Thoracic aorta (tissue), 2 donors: ENCODE data around the gene AP1G1. TPM values are rescaled to one million over a fixed set of nuclear protein-coding genes. Genes with fewer than 3 reads are reported as not detected.
"Not testable (repeated sequence)": the region's sequence is repeated elsewhere in the genome, so short reads cannot be mapped to it uniquely, and the experiment has no call there.

ENCODE experiments used
- ATAC-seq: fragments of 150-250 bp; one replicate; pipeline ENCODE4 v1.8.0; 2017; ENCODE audit warnings: low read depth; ENCODE audit not compliant: insufficient number of reproducible peaks, low FRiP score
- DNase-seq: peaks from one replicate; pipeline ENCODE4 v3.0.0-alpha.2; 2020; ENCODE audit warnings: low spot score
- H3K27ac ChIP-seq, 2 donors: fragments of 200-600 bp; sonication (generic); 1 replicate in 1 of 2; 2 replicates in 1 of 2; pipeline ENCODE4 v1.5.1; 2016; ENCODE audit warnings: mild to moderate bottlenecking in 2 of 2, moderate library complexity in 2 of 2
- H3K27me3 ChIP-seq: fragments of 200-600 bp; sonication (generic); replicated peaks from 2 replicates; pipeline ENCODE4 v1.6.0; 2016; ENCODE audit warnings: mild to moderate bottlenecking; ENCODE audit not compliant: insufficient read depth
- H3K36me3 ChIP-seq: fragments of 200-600 bp; sonication (generic); one replicate; pipeline ENCODE4 v1.5.1; 2016
- H3K4me1 ChIP-seq, 2 donors: fragments of 200-600 bp; sonication (generic); 1 replicate in 1 of 2; 2 replicates in 1 of 2; pipeline versions ENCODE4 v1.5.1 to v1.6.0; 2016; ENCODE audit warnings: low read depth in 2 of 2, mild to moderate bottlenecking in 1 of 2; ENCODE audit not compliant: control insufficient read depth in 1 of 2
- H3K4me3 ChIP-seq: fragments of 200-600 bp; sonication (generic); 2 replicates; pipeline ENCODE4 v1.5.1; 2016; ENCODE audit warnings: mild to moderate bottlenecking
- H3K9me3 ChIP-seq: fragments of 200-600 bp; sonication (generic); 2 replicates; pipeline ENCODE4 v1.5.1; 2016
- total RNA-seq, 2 donors: library from RNA; depleted of rRNA; stranded (reverse); fragments of >200 nt; gene quantifications; one replicate each; pipeline versions ENCODE4 v1.1.0 to v1.2.3, GENCODE V29; 2016
- TF ChIP-seq, protein P1 (sequence below): fragments of 200-600 bp; sonication (generic); IDR thresholded peaks from one replicate; pipeline ENCODE4 v1.5.1; 2019; ENCODE audit warnings: antibody characterized with exemption

The AP1G1 gene
- total RNA-seq, 2 donors from 2014 or later = 47.8 to 65.1 TPM

DNA sequence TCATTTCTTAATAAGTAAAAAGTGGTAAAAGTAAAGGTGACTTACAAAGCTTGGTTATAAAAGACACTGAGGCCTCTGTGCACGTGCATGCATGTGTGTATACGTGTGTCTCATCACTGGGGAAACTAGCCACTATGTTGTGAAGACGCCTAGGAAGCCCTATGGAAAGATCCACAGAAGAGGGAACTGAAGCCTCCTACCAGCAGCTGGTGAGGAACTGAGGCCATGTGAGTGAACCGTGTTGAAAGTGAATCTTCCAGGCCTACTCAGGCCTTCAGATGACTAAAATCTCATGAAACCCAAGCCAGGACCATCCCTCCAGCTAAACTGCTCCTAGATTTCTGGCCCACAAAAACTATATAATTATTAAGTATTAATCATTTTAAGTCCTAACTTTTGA lies 107.8 kb downstream of the AP1G1 start:
- no peaks in the 10 kb centered on the region for H3K27me3 ChIP-seq
- H3K27ac ChIP-seq = no peak overlapping the region
- no peak for DNase-seq
- no peaks in the 10 kb centered on the region for H3K4me1 ChIP-seq
- H3K4me3 ChIP-seq = no peak overlapping the region
- TF ChIP-seq, protein P1, sequence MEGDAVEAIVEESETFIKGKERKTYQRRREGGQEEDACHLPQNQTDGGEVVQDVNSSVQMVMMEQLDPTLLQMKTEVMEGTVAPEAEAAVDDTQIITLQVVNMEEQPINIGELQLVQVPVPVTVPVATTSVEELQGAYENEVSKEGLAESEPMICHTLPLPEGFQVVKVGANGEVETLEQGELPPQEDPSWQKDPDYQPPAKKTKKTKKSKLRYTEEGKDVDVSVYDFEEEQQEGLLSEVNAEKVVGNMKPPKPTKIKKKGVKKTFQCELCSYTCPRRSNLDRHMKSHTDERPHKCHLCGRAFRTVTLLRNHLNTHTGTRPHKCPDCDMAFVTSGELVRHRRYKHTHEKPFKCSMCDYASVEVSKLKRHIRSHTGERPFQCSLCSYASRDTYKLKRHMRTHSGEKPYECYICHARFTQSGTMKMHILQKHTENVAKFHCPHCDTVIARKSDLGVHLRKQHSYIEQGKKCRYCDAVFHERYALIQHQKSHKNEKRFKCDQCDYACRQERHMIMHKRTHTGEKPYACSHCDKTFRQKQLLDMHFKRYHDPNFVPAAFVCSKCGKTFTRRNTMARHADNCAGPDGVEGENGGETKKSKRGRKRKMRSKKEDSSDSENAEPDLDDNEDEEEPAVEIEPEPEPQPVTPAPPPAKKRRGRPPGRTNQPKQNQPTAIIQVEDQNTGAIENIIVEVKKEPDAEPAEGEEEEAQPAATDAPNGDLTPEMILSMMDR = no peak
- ATAC-seq = no peak
- H3K9me3 ChIP-seq = no peaks in the 10 kb centered on the region
- H3K36me3 ChIP-seq = peaks cover 9% of the 10 kb centered on the region

DNA sequence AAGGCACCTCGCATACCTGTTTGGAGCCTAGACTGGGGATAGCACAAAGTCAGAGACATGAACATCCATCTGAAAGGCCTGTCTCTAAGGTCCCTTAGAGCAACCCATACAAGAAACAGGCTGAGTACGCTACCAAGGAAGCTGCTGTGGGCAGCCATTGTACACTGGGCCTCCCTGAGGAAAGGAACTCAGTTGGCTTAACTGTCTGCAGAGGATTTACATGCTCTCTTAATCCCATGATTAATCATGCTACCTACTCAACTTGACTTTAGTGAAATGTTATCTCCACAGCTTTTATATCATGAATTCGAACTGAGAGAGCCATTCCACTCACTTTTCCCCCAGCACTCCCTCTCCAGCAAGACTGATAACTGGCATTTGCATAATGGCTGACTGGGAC lies 110.1 kb downstream of the AP1G1 start:
- Histone ChIP-seq H3K36me3 (peaks cover 9% of the 10 kb centered on the region), H3K9me3 (no peaks in the 10 kb centered on the region), H3K4me1 (no peaks in the 10 kb centered on the region), H3K27ac (no peak overlapping the region), H3K27me3 (no peaks in the 10 kb centered on the region), H3K4me3 (no peak overlapping the region)
- DNase-seq = no peak
- TF ChIP-seq, protein P1 = no peak
- no peak for ATAC-seq

DNA sequence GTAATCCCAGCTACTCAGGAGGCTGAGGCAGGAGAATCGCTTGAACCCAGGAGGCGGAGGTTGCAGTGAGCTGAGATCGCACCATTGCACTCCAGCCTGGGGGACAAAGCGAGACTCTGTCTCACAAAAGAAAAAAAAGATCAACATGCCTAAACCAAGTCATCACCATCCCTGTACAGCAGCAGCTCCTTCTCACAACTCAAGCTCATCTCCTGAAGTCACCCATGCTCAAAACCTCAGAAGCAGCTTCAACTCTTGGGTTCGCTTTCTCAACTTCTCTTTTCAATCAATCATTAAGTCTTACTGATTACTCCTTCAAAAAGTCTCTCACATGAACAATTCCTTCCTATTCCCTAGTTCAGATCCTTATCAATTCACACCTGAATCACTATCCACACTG lies 115.5 kb downstream of the AP1G1 start:
- H3K4me1 ChIP-seq = no peaks in the 10 kb centered on the region
- no peak for ATAC-seq
- no peak overlapping the region for H3K27ac ChIP-seq
- TF ChIP-seq, protein P1 = no peak
- H3K4me3 ChIP-seq = no peak overlapping the region
- H3K27me3 ChIP-seq = no peaks in the 10 kb centered on the region
- no peaks in the 10 kb centered on the region for H3K9me3 ChIP-seq
- H3K36me3 ChIP-seq = peaks cover 18% of the 10 kb centered on the region
- no peak for DNase-seq

DNA sequence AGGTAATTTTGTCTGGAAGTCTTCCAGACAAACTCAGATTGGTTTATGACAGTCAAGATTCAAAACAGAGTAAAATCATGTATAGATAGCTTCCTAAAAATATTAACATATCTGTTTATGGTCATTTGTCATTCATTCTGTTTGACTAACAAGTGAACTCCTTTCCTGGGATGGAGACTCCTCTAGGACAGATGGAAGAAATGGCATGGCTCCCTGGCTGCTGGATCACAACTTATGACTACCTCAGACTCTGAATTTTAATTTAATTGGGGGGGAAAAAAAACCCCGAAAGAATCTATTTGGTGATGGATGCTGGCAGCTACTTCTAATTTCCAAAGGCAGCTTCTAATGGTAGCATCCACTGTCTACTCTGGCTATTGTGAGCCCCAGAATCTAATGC lies 118.7 kb downstream of the AP1G1 start:
- TF ChIP-seq, protein P1 = no peak
- no peak for ATAC-seq
- H3K27ac ChIP-seq = no peak overlapping the region
- no peaks in the 10 kb centered on the region for H3K9me3 ChIP-seq
- H3K36me3 ChIP-seq = peaks cover 20% of the 10 kb centered on the region
- H3K27me3 ChIP-seq = no peaks in the 10 kb centered on the region
- H3K4me1 ChIP-seq = no peaks in the 10 kb centered on the region
- H3K4me3 ChIP-seq = no peak overlapping the region
- no peak for DNase-seq

DNA sequence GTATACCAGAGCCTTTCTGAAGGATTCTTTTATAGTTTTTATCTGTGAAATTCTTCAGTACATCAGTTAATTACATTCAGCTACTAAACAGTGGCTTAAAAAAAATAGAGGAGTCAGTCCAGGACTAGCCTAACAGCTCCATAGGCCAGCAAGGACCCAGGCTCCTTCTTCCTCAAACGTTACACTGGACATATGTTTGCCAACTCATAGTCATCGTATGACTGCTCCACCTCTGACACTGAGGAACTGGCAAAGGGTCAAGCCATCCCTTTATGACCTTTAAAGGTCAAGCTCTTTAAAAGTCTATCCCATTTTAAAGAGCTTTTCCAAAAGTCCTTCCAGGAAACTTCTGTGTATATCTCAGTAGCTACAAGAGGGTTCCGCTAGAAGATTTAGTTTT lies 120.8 kb downstream of the AP1G1 start:
- peaks cover 29% of the 10 kb centered on the region for H3K36me3 ChIP-seq
- DNase-seq = no peak
- ATAC-seq = no peak
- no peaks in the 10 kb centered on the region for H3K4me1 ChIP-seq
- TF ChIP-seq, protein P1 = no peak
- no peak overlapping the region for H3K4me3 ChIP-seq
- no peak overlapping the region for H3K27ac ChIP-seq
- no peaks in the 10 kb centered on the region for H3K9me3 ChIP-seq
- H3K27me3 ChIP-seq = no peaks in the 10 kb centered on the region

DNA sequence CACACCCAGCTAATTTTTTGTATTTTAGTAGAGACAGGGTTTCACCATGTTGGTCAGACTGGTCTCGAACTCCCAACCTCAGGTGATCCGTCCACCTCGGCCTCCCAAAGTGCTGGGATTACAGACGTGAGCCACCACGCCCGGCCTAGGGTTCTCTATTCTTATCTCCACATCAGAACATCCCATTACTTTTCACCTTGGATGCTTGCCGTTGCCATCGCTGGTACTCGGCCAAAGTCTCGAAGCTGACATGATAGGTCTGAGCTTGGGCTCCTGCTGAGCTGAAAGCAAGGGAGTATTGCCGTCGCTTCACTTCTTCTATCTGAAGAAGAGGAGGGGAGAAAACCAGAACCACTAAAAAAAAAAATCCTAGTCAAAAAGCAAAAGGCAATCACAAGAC lies 124.4 kb downstream of the AP1G1 start:
- H3K4me3 ChIP-seq, H3K9me3 ChIP-seq, H3K27me3 ChIP-seq, DNase-seq, H3K4me1 ChIP-seq, ATAC-seq, H3K27ac ChIP-seq: not testable (repeated sequence)
- peaks cover 20% of the 10 kb centered on the region for H3K36me3 ChIP-seq
